B cell (primary cell): Measurements from ENCODE around the gene FAM25G. TPM values are rescaled to one million over a fixed set of nuclear protein-coding genes. Genes with fewer than 3 reads are reported as not detected.
"Not testable (repeated sequence)": the region's sequence is repeated elsewhere in the genome, so short reads cannot be mapped to it uniquely, and the experiment has no call there.

Experiments used
- ATAC-seq: fragments of 200-7000 bp; cut with Tn5 transposase; one replicate; pipeline ENCODE4 v1.10.0; 2021; ENCODE audit warnings: low read depth, mild to moderate bottlenecking, moderate number of reproducible peaks, moderate library complexity
- CTCF ChIA-PET: fragments of 350-600 bp; sonication (Branson Sonifier 250); formaldehyde crosslinking; loops from one replicate; lab custom pipeline; 2021; ENCODE audit warnings: antibody characterized with exemption, inconsistent platforms; lab: Charles Lee
- POLR2A ChIA-PET: fragments of 350-600 bp; sonication (Branson Sonifier 250); formaldehyde crosslinking; loops from one replicate; lab custom pipeline; 2021; ENCODE audit warnings: antibody characterized with exemption; lab: Charles Lee
- DNase-seq: peaks from one replicate; pipeline ENCODE4 v3.0.0; 2013
- H2AFZ ChIP-seq: 2 replicates; pipeline ENCODE4 v1.6.1; 2012; ENCODE audit warnings: mild to moderate bottlenecking, low read depth, low read length; ENCODE audit not compliant: insufficient read depth, poor library complexity, severe bottlenecking
- H3K27ac ChIP-seq, 2 donors: 1 replicate in 1 of 2; 2 replicates in 1 of 2; pipeline ENCODE4 v1.5.1; 2012 to 2013; ENCODE audit warnings: low read length in 2 of 2, mild to moderate bottlenecking in 2 of 2, moderate library complexity in 1 of 2
- H3K27me3 ChIP-seq, 4 experiments: fragments of 200-600 bp in 1 of 4; sonication (generic) in 1 of 4; replicated peaks in 1 of 4; 1 replicate in 2 of 4; 2 replicates in 2 of 4; pipeline versions ENCODE4 v1.6.1 to v1.7.0; 2013 to 2016; ENCODE audit warnings: low read length in 3 of 4, mild to moderate bottlenecking in 2 of 4, mixed read lengths in 1 of 4, moderate library complexity in 1 of 4; ENCODE audit not compliant: insufficient read depth in 4 of 4, control insufficient read depth in 3 of 4; ENCODE audit errors: control extremely low read depth in 1 of 4
- H3K36me3 ChIP-seq, 2 experiments: replicated peaks in 1 of 2; 1 replicate in 1 of 2; 2 replicates in 1 of 2; pipeline versions ENCODE4 v1.6.1 to v1.7.1; 2013; ENCODE audit warnings: low read length in 1 of 2; ENCODE audit not compliant: insufficient read depth in 2 of 2, control insufficient read depth in 1 of 2; ENCODE audit errors: control extremely low read depth in 1 of 2, extremely low read depth in 1 of 2
- H3K4me1 ChIP-seq, 2 donors: fragments of 200-600 bp in 1 of 2; sonication (generic) in 1 of 2; 1 replicate in 1 of 2; 2 replicates in 1 of 2; pipeline versions ENCODE4 v1.5.1 to v1.6.1; 2013 to 2017; ENCODE audit warnings: low read length in 2 of 2; ENCODE audit not compliant: control insufficient read depth in 2 of 2, insufficient read depth in 2 of 2
- H3K4me2 ChIP-seq: replicated peaks from 2 replicates; pipeline ENCODE3; 2012; ENCODE audit warnings: mild to moderate bottlenecking, low read depth, low read length; ENCODE audit not compliant: poor library complexity, severe bottlenecking
- H3K4me3 ChIP-seq, 5 experiments: fragments of 200-600 bp in 1 of 5; sonication (generic) in 1 of 5; 1 replicate in 3 of 5; 2 replicates in 2 of 5; pipeline versions ENCODE4 v1.5.1 to v1.7.0; 2011 to 2016; ENCODE audit warnings: low read length in 4 of 5, mild to moderate bottlenecking in 4 of 5, low read depth in 2 of 5, control low read depth in 1 of 5, moderate library complexity in 1 of 5; ENCODE audit not compliant: insufficient read depth in 1 of 5; ENCODE audit errors: control extremely low read depth in 1 of 5, extremely low read depth in 1 of 5
- H3K79me2 ChIP-seq: fragments of 200-600 bp; sonication (generic); one replicate; pipeline ENCODE4 v1.6.0; 2016; ENCODE audit warnings: low read length; ENCODE audit not compliant: control insufficient read depth, insufficient read depth
- H3K9ac ChIP-seq: fragments of 200-600 bp; sonication (generic); 2 replicates; pipeline ENCODE4 v1.6.1; 2017; ENCODE audit warnings: mild to moderate bottlenecking, low read length, moderate library complexity
- H3K9me3 ChIP-seq, 3 donors: one replicate each; pipeline versions ENCODE4 v1.6.1 to v1.7.1; 2013; ENCODE audit warnings: low read length in 2 of 3; ENCODE audit not compliant: control insufficient read depth in 2 of 3, insufficient read depth in 1 of 3; ENCODE audit errors: control extremely low read depth in 1 of 3
- H4K20me1 ChIP-seq: 2 replicates; pipeline ENCODE4 v1.6.0; 2012; ENCODE audit warnings: mild to moderate bottlenecking, low read length; ENCODE audit not compliant: insufficient read depth, control insufficient read depth, poor library complexity, severe bottlenecking
- H3K27ac Mint-ChIP-seq: one replicate; pipeline ENCODE4 v1.8.0; 2021; ENCODE audit warnings: mixed read lengths
- H3K27me3 Mint-ChIP-seq: one replicate; pipeline ENCODE4 v1.8.0; 2021; ENCODE audit warnings: mixed read lengths
- H3K4me1 Mint-ChIP-seq: one replicate; pipeline ENCODE4 v1.8.0; 2021; ENCODE audit warnings: mixed read lengths
- H3K4me3 Mint-ChIP-seq: one replicate; pipeline ENCODE4 v1.8.0; 2021; ENCODE audit warnings: mixed read lengths
- H3K9me3 Mint-ChIP-seq: one replicate; pipeline ENCODE4 v1.8.0; 2022; ENCODE audit warnings: mixed read lengths; ENCODE audit not compliant: insufficient read depth
- CTCF ChIP-seq: fragments of 200-600 bp; IDR thresholded peaks from one replicate; pipeline ENCODE4 v1.8.0; 2022; ENCODE audit warnings: antibody characterized with exemption, mild to moderate bottlenecking
- EZH2 ChIP-seq: IDR thresholded peaks from 2 replicates; pipeline ENCODE4 v1.6.1; 2012; ENCODE audit warnings: borderline replicate concordance, low read depth, mild to moderate bottlenecking, moderate library complexity, low read length; ENCODE audit not compliant: insufficient read depth, poor library complexity, severe bottlenecking
- WGBS: methylation state at CpG from one replicate; pipeline ENCODE4 v1.1.5; 2013; ENCODE audit warnings: missing lambda C conversion rate; ENCODE audit not compliant: insufficient coverage; 5-methylcytosine and 5-hydroxymethylcytosine counted together
- intact Hi-C: fragments of 100-400 bp; cut with micrococcal nuclease; formaldehyde crosslinking; loops from one replicate; pipeline ENCODE4 v1.10.0; 2022
- polyA plus RNA-seq: library from polyadenylated mRNA; depleted of rRNA; stranded (reverse); fragments of >200 nt; gene quantifications from 2 replicates; pipeline ENCODE4 v1.2.3, GENCODE V29; 2012
- total RNA-seq, 2 donors: library from RNA; stranded (reverse); fragments of 120-200 nt in 1 of 2; gene quantifications; 1 replicate in 1 of 2; 2 replicates in 1 of 2; pipeline versions ENCODE4 v1.2.3 to v1.2.4, GENCODE V29; 2013 to 2022

The FAM25G gene
- total and polyA plus RNA-seq, 2 donors (not counting 1 experiment from before 2014, with no cell fraction given) = not detected

DNA sequence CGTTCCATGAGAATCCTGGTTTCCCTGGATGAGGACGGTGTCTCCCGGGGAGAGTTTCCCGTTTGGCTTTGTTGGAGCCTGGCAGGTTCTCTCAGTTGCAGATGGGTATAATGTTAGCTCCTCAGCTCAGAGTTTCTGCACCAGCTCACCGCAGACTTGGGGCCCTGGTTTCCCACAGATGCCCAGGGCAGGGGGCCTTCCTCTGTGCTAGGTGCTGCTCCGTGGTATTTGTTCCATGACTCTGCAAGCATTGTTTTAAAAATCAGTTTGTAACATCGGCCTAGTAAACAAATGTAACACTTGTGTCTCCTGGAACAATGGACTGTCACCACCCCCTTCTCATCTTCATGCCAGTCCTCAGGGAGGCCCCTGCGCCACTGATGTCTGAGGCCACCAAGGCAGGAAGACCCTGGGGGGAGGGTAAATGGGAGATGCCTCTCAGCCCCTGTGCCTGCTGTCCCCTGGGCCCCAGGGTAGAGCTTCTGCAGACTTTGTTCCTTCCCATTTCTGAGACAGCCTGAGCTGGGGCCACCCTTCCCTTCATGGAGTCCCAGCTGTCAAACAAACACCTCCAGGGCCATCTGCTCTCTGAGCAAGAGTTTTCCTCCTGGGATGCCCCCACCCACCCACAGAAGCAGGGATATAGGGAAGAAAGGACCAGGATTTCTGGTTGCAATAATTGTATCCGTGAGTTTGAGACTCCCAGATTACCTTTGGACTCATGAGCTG lies 36.0 kb downstream of the FAM25G start:
- H3K4me3 ChIP-seq, H3K4me1 ChIP-seq, DNase-seq, H3K36me3 ChIP-seq, H3K9ac ChIP-seq, CTCF ChIA-PET, H3K4me3 Mint-ChIP-seq, H2AFZ ChIP-seq, POLR2A ChIA-PET, H3K4me2 ChIP-seq, intact Hi-C loops, H3K79me2 ChIP-seq, H3K9me3 Mint-ChIP-seq, H3K4me1 Mint-ChIP-seq, ATAC-seq, H3K27me3 ChIP-seq, H3K27ac Mint-ChIP-seq, H4K20me1 ChIP-seq, H3K9me3 ChIP-seq, H3K27ac ChIP-seq: not testable (repeated sequence)
- WGBS = 37% methylated on average over 7 of the region's 9 CpGs
- peaks cover 17% of the 10 kb centered on the region for H3K27me3 Mint-ChIP-seq

GRCh38 chr10:47454780-47455058 lies 36.8 kb downstream of the FAM25G start:
- Histone ChIP-seq H2AFZ (no peak overlapping the region), H3K79me2 (no peaks in the 10 kb centered on the region), H3K36me3 (no peaks in the 10 kb centered on the region), H3K9me3 (no peaks in the 10 kb centered on the region), H3K4me3 (no peak overlapping the region), H3K27ac (no peak overlapping the region), H3K4me2 (no peak overlapping the region), H3K9ac (no peak overlapping the region), H3K4me1 (peaks cover 0 to 2% of the 10 kb centered on the region in 2 donors), H4K20me1 (no peaks in the 10 kb centered on the region), H3K27me3 (peaks cover 0 to 3% (median 0%) of the 10 kb centered on the region in 4 experiments)
- Mint-ChIP-seq H3K27ac (no peak overlapping the region), H3K9me3 (no peaks in the 10 kb centered on the region), H3K27me3 (peaks cover 17% of the 10 kb centered on the region), H3K4me3 (no peak overlapping the region), H3K4me1 (peaks cover 2% of the 10 kb centered on the region)
- DNase-seq = no peak
- no peak for ATAC-seq
- CTCF ChIA-PET = no interaction called here
- intact Hi-C loops = no loop called here
- 80% methylated on average over 2 of the region's 3 CpGs for WGBS
- POLR2A ChIA-PET = no interaction called here
- TF ChIP-seq CTCF (no peak), EZH2 (no peak)
